GM18951 (cell line): ENCODE results near the gene TEX9.
"Not testable (repeated sequence)": the region's sequence is repeated elsewhere in the genome, so short reads cannot be mapped to it uniquely, and the experiment has no call there.

ENCODE experiments used
- POLR2A ChIP-seq: IDR thresholded peaks from 4 replicates; pipeline ENCODE4 v1.6.1; 2011; ENCODE audit warnings: mild to moderate bottlenecking; ENCODE audit not compliant: insufficient read length, insufficient read depth; ENCODE audit errors: extremely low read depth
- in situ Hi-C: fragments of 300-500 bp; cut with MboI; formaldehyde crosslinking; loops from one replicate; pipeline ENCODE4 v1.12.0; 2022; ENCODE audit warnings: low sequenced_read_pairs, mixed read lengths, inconsistent platforms; ENCODE audit not compliant: unreplicated experiment

TEX9 gene

DNA sequence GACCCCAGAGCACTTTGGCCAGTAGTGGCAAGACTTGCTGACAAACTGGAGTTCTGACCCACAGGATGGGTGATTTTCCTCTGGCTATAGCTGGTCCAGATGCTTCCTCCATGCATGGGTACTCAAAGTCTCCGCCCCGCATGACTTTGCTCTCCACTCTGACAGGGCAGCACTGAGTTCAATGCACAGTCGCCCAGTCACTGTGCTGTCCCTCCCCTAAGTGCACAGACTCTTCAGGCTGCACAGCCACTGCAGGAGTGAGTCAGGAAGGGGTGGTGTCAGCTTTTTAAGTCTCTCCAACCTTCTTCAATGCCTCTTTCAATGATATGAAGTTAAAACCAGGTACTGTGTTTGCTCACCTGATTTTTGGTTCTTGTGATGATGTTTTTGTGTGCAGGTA, 17.8 kb downstream of the TEX9 start:
- no peak for TF ChIP-seq POLR2A
- in situ Hi-C loops: no loop called here

DNA sequence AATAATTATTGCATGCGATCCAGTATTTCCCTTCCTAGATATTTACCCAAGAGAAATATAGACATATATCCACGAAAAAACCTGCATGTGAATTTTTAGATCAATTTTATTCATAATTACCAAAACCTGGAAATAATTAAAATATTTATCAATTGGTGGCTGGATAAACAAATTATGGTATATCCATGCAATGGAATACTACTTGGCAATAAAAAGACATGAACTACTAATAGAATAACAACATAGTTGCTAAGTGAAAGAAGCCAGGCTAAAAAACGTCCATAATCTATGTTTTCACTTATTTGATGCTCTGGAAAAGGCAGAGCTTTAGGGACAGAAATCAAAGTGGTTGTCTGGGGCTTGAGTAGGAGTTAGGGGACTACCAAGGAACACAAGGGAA, 20.7 kb downstream of the TEX9 start:
- TF ChIP-seq POLR2A: no peak
- in situ Hi-C loops: no loop called here

DNA sequence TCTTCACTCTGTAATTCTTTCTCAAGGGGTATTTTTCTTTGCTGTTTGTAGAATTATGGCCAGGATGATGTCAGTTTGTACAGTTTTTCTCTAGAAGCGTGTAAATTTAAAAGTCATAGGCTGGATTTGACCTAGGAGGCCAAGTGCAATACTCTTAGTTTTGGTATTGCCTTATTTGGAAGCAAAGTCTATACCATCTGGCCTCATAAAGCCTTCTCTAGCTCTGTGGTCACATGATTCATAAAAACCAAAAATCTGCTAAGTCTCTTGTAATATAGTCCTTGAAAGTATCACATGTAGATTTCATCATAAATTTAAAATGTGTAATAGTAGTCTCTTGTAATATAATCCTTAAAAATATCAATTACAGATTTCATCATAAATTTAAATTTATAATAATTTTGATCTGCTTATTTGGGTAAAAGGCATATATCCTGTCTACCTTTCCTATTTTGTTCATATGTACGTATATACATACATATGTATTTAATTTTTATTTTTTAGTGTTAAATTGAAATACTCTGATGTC, 25.6 kb downstream of the TEX9 start:
- in situ Hi-C loops: no loop called here
- TF ChIP-seq POLR2A: no peak

DNA sequence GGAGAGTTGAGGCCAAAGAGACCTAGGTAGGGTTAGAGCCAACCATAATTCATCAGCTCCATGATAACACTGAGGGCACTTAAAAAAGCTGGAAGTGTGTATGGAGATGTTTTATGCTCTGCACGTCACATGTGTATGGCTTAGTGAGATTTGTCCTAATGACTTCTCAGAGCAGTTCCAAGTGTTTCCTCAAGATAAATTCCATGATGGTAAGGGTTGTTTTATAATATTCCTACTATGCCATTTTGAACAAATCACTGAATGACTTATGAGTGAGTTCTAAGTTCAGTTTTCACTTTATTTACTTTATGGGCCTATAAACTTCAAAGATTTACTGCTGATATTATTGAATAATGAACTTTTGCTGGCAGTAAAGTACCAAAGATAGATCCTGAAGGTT, 28.1 kb downstream of the TEX9 start:
- in situ Hi-C loops: no loop called here

DNA sequence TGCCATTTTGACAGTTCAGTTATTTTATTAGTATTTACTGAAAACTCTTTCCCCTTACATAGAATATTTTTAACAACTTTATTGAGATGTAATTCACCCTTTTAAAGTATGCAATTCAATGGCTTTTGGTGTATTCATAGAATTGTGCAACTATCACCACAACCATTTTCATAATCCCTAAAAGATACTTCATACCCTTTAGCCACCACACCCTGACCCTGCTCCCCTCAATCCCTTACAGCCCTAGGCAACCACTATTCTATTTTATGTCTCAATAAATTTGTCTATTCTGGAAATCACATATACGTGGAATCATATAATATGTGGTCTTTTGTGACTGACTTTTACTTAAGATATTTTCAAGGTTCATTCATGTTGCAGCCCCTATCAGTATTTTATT, 29.7 kb downstream of the TEX9 start:
- TF ChIP-seq POLR2A: no peak
- in situ Hi-C loops: no loop called here

More for the DNA sequence above, 28.1 kb downstream of the TEX9 start:
- no peak for TF ChIP-seq POLR2A

DNA sequence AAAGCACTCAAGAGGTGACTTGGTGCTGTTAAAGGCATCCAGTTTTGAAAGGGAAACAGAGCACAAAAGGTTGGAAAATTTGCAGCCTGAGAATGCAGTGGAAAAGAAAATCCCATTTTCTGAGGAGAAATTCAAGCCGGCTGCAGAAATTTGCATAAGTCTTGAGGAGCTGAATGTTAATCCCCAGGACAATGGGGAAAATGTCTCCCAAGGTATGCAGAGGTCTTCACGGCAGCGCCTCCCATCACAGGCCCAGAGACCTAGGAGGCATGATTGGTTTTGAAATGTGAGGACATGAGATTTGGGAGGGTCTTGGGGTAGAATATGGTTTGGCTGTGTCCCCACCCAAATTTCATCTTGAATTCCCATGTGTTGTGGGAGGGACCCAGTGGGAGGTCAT, 32.1 kb downstream of the TEX9 start:
- in situ Hi-C loops: not testable (repeated sequence)

DNA sequence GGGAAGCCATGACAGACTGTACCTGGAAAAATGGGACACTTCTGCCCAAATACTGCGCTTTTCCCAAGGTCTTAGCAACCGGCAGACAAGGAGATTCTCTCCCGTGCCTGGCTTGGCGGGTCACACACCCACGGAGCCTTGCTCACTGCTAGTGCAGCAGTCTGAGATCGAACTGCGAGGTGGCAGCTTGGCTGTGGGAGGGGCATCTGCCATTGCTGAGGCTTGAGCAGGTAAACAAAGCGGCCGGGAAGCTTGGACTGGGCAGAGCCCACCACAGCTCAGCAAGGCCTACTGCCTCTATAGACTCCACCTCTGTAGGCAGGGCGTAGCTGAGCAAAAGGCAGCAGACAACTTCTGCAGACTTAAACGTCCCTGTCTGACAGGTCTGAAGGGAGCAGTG, 34.0 kb downstream of the TEX9 start:
- in situ Hi-C loops: not testable (repeated sequence)

DNA sequence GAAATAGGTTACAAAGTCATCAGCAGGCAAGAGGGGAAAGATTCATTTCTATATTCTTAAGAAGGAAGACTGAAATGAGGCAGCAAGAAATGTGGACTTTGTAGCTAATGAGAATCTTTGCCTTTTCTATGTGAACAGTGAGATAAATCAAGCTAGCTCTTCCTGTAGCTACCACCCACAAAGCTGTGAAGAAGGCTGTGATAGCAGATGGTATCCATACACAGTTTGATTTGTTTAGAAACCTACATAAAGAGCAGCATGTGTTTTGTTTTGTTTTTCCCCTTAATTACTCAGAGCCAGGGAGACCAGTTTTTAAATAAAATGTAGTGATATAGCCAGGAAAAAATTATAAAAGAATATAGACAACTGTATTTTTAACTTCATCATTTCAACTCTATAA, 45.5 kb downstream of the TEX9 start:
- TF ChIP-seq POLR2A: no peak
- in situ Hi-C loops: no loop called here

DNA sequence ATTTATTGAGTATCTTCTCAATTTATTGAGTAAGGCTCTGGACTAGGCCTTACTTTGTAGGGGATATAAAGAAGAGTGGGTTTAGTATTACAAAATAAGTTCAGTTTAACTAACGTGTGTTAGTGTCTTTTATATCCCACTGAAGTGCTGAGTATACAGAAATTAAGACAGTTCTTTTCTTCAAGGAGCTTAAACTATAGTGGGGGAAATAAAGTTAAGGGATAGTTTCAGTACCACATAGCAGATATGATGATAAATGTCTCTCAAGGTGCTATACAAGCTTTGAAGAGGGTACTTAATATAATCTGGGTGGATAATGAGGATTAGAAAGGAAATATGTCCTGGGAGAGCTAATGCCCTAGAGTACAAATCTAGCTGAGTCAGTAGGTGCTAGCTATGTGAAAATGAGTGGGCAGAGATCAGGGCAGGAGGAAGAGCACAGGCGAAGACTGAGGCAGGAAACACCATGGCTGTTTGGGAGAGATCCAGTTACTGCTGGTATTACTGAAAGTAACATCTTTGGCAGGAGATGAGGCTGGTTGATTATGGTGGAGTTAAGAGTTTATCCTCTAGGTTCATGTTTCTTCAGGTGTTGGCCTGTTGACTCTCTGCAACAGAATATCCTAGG, 46.0 kb downstream of the TEX9 start:
- in situ Hi-C loops: no loop called here
- no peak for TF ChIP-seq POLR2A

DNA sequence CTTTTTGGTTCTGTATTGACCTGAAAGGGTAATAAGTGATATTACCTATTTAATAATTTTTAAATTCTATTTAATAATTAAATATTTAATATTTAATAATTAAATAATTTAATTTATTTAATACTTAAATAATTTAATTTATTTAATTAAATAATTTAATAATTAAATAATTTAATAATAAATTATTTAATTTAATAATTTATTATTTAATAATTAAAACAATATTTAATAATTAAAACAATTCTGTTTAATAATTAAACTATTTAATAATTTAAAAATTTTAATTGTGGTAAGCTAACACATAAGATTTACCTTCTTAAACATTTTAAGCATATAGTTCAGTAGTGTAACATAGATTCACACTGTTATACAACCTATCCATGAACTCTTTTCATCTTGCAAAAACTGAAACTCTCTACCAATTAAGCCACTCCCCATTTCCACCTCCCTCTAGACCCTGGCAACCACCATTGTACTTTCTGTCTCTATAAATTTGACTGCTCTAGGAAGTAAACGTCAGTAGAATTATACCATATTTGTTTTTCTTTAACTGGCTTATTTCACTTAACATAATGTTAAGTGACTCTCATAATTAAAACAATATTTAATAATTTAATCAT, 48.0 kb downstream of the TEX9 start:
- in situ Hi-C loops: not testable (repeated sequence)

DNA sequence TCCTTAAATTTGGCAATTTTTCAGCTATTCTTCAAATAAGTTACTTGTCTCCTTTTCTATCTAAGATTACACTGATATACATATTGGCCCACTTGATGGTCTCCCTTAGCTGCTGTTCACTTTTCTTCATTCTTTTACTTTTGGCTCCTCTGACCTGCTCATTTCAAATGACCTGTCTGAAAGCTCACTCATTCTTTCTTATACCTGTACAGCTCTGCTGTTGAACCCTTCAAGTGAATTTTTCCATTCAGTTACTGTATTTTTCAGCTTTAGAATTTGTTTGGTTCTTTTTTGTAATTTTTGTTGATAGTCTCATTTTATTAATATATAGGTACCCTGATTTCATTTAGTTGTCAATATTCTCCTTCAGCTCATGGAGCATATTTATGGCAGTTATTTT, 60.0 kb downstream of the TEX9 start:
- TF ChIP-seq POLR2A: no peak
- in situ Hi-C loops: loop anchor here (25.0 kb wide), 1 partner anchor 163 kb away; no protein-coding TSS in a partner anchor

DNA sequence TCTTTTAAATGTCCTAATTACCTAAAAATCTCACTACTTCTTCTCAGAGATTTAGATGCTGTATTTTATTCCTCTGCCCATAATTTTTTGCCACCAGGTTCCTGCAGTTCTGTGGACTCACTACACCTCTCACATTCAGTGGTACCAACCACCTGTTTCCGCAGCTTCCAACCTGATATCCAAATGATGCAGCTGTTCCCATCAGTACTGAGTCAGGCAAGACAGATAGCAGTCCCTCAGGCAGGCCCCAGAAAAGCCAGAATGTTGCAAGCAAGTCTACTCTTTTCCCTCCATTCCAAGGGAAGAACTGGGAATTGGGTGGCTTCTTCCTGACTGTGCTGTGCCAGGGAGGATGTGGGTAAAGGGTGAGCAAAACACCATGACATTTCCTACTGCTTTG, 60.8 kb downstream of the TEX9 start:
- TF ChIP-seq POLR2A: no peak
- in situ Hi-C loops: loop anchor here (25.0 kb wide), 1 partner anchor 164 kb away; no protein-coding TSS in a partner anchor

DNA sequence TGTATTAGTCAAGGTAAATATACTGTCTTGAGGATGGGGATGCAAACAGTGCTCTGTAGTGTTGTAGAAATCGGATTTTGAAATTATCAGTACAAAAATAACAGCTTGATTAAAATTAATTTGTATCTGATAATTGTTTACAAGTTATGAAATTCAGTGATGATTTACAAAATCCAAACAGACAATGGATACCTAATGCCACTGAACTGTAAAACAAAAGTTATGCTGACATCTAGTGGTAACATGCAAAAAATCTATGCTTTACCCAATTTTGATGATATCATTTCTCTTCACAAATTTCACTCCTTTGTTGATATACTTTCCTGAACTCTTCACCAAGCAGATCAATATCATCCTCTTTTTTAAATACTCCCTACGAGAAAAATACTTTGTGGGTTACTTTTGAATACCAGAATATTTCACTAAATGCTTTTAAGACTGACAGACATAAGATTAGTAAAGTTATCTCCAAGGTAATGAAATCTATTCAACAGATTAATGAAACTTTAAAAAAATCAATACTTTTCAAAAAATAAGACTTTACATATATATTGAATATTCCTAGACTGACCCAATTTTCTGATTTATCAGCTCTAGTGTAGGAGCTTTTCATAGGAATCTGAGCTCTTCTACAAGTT, 63.7 kb downstream of the TEX9 start:
- no peak for TF ChIP-seq POLR2A
- in situ Hi-C loops: loop anchor here (25.0 kb wide), 1 partner anchor 167 kb away; no protein-coding TSS in a partner anchor

DNA sequence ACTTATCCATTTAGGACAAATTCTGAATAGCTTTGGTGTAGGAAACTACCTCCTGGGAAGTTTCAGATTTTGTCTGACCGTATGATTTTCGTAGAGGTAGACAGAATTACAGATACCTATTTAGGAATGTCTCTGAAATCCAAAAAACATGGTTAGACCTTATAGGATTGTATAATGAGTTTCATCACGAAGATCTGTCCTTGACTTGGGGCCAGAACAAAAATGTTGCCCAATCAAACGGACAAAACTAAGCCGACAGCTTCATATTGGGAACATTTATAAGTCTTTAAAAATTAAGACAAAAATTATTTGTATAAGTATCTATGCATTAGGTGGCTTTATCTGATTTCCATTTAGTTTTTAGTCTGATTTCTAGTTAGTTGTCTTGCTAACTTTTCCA, 67.1 kb downstream of the TEX9 start:
- in situ Hi-C loops: loop anchor here (25.0 kb wide), 1 partner anchor 170 kb away; no protein-coding TSS in a partner anchor
- no peak for TF ChIP-seq POLR2A
